Measurements from ENCODE around the gene SH3GLB1. TPM values are rescaled to one million over a fixed set of nuclear protein-coding genes. Genes with fewer than 3 reads are reported as not detected.

Gene SH3GLB1
- total and polyA plus RNA-seq, 2 donors (not counting 3 experiments of a cell fraction or from before 2014, with no cell fraction given) = 43.7 to 140 TPM

- BruUV-seq (replicated peaks) = TSS peak; percentile 85
- Histone ChIP-seq H3K4me3 (replicated peaks in 1 of 3; ENCODE audit: insufficient read depth in 1 of 3, low read depth in 1 of 3, low read length in 3 of 3) (no peak overlapping the region), H3K9me3 (replicated peaks; ENCODE audit: control insufficient read depth, insufficient read depth, low read length) (no peaks in the 10 kb centered on the region), H3K36me3 (ENCODE audit: control insufficient read depth in 2 of 2, extremely low read depth in 1 of 2, insufficient read depth in 2 of 2, low read length in 2 of 2) (no peaks in the 10 kb centered on the region), H3K4me1 (ENCODE audit: control insufficient read depth, extremely low read depth, insufficient read depth, low read length) (peaks cover 36% of the 10 kb centered on the region), H4K20me1 (replicated peaks; ENCODE audit: control insufficient read depth, extremely low read depth, insufficient read depth, low read length) (no peaks in the 10 kb centered on the region), H2AFZ (ENCODE audit: low read depth, low read length) (peak overlapping the region; percentile 45), H3K79me2 (ENCODE audit: control insufficient read depth, insufficient read depth, low read length) (no peaks in the 10 kb centered on the region), H3K27ac (ENCODE audit: insufficient read depth, low read depth, low read length) (peak overlapping the region; percentile 68), H3K4me2 (ENCODE audit: insufficient read depth, low read length) (peak overlapping the region; percentile 64), H3K27me3 (ENCODE audit: control insufficient read depth in 2 of 2, insufficient read depth in 2 of 2, low read length in 2 of 2) (no peaks in the 10 kb centered on the region), H3K9me1 (replicated peaks; ENCODE audit: control insufficient read depth, extremely low read depth, insufficient read depth, low read length) (no peaks in the 10 kb centered on the region), H3K9ac (replicated peaks; ENCODE audit: extremely low read depth, insufficient read depth, low read length) (peak overlapping the region; percentile 41)
- CTCF ChIA-PET = interaction anchor here (0.7 to 1.4 kb wide), 4 partner anchors 13 to 176 kb away, joined by 3 to 7 read pairs (median 3); partner anchors contain the start of gene SH3GLB1
- DNase-seq (ENCODE audit: low read depth, low spot score) (peak; percentile 70), FAIRE-seq (peak; percentile 48)
- intact Hi-C loops (cut with micrococcal nuclease) (no loop called here), dilution Hi-C loops (cut with MboI; ENCODE audit: extremely low pct_ligation_motif_present, low sequenced_read_pairs) (no loop called here)
- TF ChIP-seq JUN (IDR thresholded peaks at IDR 0.05; ENCODE audit: borderline replicate concordance, insufficient read depth, insufficient read length, low read depth) (peak; percentile 55), POLR2AphosphoS5 (IDR thresholded peaks at IDR 0.05; ENCODE audit: insufficient read depth, low read depth, low read length) (no peak), EZH2 (IDR thresholded peaks at IDR 0.05; ENCODE audit: borderline replicate concordance, low read depth, low read length, severe bottlenecking) (no peak), FOS (IDR thresholded peaks at IDR 0.05; ENCODE audit: borderline replicate concordance, insufficient read depth, low read length) (peak; percentile 66), GATA2 (IDR thresholded peaks at IDR 0.05; ENCODE audit: insufficient read depth, insufficient read length, low read depth, low read length) (peak; percentile 72)
- TF ChIP-seq, protein P1, sequence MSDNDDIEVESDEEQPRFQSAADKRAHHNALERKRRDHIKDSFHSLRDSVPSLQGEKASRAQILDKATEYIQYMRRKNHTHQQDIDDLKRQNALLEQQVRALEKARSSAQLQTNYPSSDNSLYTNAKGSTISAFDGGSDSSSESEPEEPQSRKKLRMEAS (IDR thresholded peaks at IDR 0.05; ENCODE audit: insufficient read depth, insufficient read length) = no peak
- POLR2A ChIA-PET = no interaction called here
These were observed 84.2 kb downstream of the SH3GLB1 start for GRCh38 chr1:86788300-86789206.
